Keratinocyte (primary cell): ENCODE data around the gene SSB. TPM values are rescaled to one million over a fixed set of nuclear protein-coding genes. Genes with fewer than 3 reads are reported as not detected.
A peak's percentile ranks its signal among the peaks of the same experiment; 100 is the strongest.

ENCODE experiments used
- DNase-seq: peaks from one replicate; pipeline ENCODE4 v3.0.0-alpha.2; 2011; ENCODE audit warnings: low read depth, missing footprints, low spot score
- FAIRE-seq: peaks from 2 replicates; lab custom pipeline; 2011; peaks lifted over from hg19 to GRCh38; lab: Jason Lieb, UNC
- H2AFZ ChIP-seq: 2 replicates; pipeline ENCODE4 v1.6.0; 2012; ENCODE audit warnings: low read length, control low read depth, inconsistent platforms; ENCODE audit not compliant: control insufficient read depth
- H3K27ac ChIP-seq: 2 replicates; pipeline ENCODE4 v1.5.1; 2011; ENCODE audit warnings: low read length; ENCODE audit not compliant: control insufficient read depth, insufficient read depth
- H3K27me3 ChIP-seq: 3 replicates; pipeline ENCODE4 v1.6.0; 2011; ENCODE audit warnings: low read length; ENCODE audit not compliant: control insufficient read depth, insufficient read depth; ENCODE audit errors: extremely low read depth
- H3K36me3 ChIP-seq, 2 experiments: 2 replicates in 1 of 2; 3 replicates in 1 of 2; pipeline ENCODE4 v1.5.1; 2011; ENCODE audit warnings: low read length in 2 of 2, mild to moderate bottlenecking in 1 of 2; ENCODE audit not compliant: control insufficient read depth in 2 of 2, insufficient read depth in 2 of 2; ENCODE audit errors: extremely low read depth in 1 of 2
- H3K4me1 ChIP-seq: 3 replicates; pipeline ENCODE4 v1.5.1; 2011; ENCODE audit warnings: low read length; ENCODE audit not compliant: control insufficient read depth, insufficient read depth; ENCODE audit errors: extremely low read depth
- H3K4me2 ChIP-seq: 3 replicates; pipeline ENCODE4 v1.6.0; 2011; ENCODE audit warnings: low read depth, low read length; ENCODE audit not compliant: control insufficient read depth, insufficient read depth; ENCODE audit errors: extremely low read depth
- H3K4me3 ChIP-seq, 3 experiments: fragments of 200-600 bp in 1 of 3; sonication (generic) in 1 of 3; 2 replicates in 2 of 3; 3 replicates in 1 of 3; pipeline ENCODE4 v1.5.1; 2011 to 2016; ENCODE audit warnings: low read length in 3 of 3, mild to moderate bottlenecking in 3 of 3, control low read depth in 2 of 3, inconsistent platforms in 1 of 3, low read depth in 1 of 3, mixed read lengths in 1 of 3, mixed run types in 1 of 3, moderate library complexity in 1 of 3; ENCODE audit not compliant: control insufficient read depth in 2 of 3, insufficient read depth in 2 of 3; ENCODE audit errors: extremely low read depth in 1 of 3
- H3K79me2 ChIP-seq: 2 replicates; pipeline ENCODE4 v1.6.0; 2012; ENCODE audit warnings: low read length; ENCODE audit not compliant: control insufficient read depth, insufficient read depth
- H3K9ac ChIP-seq: 3 replicates; pipeline ENCODE4 v1.6.0; 2011; ENCODE audit warnings: low read length; ENCODE audit not compliant: control insufficient read depth, insufficient read depth; ENCODE audit errors: extremely low read depth
- H3K9me1 ChIP-seq: 3 replicates; pipeline ENCODE4 v1.6.0; 2011; ENCODE audit warnings: low read length; ENCODE audit not compliant: control insufficient read depth, insufficient read depth; ENCODE audit errors: extremely low read depth
- H3K9me3 ChIP-seq: 2 replicates; pipeline ENCODE4 v1.5.1; 2012; ENCODE audit warnings: low read depth, low read length; ENCODE audit not compliant: control insufficient read depth
- H4K20me1 ChIP-seq: 3 replicates; pipeline ENCODE4 v1.6.0; 2011; ENCODE audit warnings: low read length; ENCODE audit not compliant: control insufficient read depth, insufficient read depth; ENCODE audit errors: extremely low read depth
- CTCF ChIP-seq, 3 experiments: IDR thresholded peaks in 1 of 3; conservative IDR thresholded peaks in 1 of 3; optimal IDR thresholded peaks in 1 of 3; 2 replicates in 2 of 3; 3 replicates in 1 of 3; pipeline versions ENCODE3 to v1.5.1; 2011; ENCODE audit warnings: low read length in 3 of 3, mild to moderate bottlenecking in 3 of 3, moderate library complexity in 2 of 3, control low read depth in 1 of 3, inconsistent platforms in 1 of 3; ENCODE audit not compliant: insufficient read depth in 2 of 3; ENCODE audit errors: extremely low read depth in 1 of 3
- EZH2 ChIP-seq: IDR thresholded peaks from one replicate; pipeline ENCODE4 v1.6.1; 2012; ENCODE audit warnings: inconsistent platforms, mild to moderate bottlenecking, low read length, moderate library complexity
- dilution Hi-C: fragments of 300-500 bp; cut with MboI; formaldehyde crosslinking; loops from one replicate; pipeline ENCODE4 v1.7.0; 2020; ENCODE audit warnings: low sequenced_read_pairs; ENCODE audit not compliant: extremely low pct_ligation_motif_present
- polyA plus RNA-seq, 5 experiments: library from polyadenylated mRNA; depleted of rRNA in 3 of 5; stranded (reverse) in 3 of 5; stranded (forward) in 1 of 5; unstranded in 1 of 5; fragments of >200 nt; gene quantifications; 1 replicate in 1 of 5; 2 replicates in 3 of 5; 3 replicates in 1 of 5; pipeline versions ENCODE4 v1.2.1 to v1.2.3, GENCODE V29; 2011 to 2012; ENCODE audit warnings: missing spikeins in 2 of 5, low read depth in 1 of 5, low replicate concordance in 1 of 5

SSB gene
- polyA plus RNA-seq, 1 donor (not counting 4 experiments of a cell fraction or from before 2014, with no cell fraction given) = 149 TPM

DNA sequence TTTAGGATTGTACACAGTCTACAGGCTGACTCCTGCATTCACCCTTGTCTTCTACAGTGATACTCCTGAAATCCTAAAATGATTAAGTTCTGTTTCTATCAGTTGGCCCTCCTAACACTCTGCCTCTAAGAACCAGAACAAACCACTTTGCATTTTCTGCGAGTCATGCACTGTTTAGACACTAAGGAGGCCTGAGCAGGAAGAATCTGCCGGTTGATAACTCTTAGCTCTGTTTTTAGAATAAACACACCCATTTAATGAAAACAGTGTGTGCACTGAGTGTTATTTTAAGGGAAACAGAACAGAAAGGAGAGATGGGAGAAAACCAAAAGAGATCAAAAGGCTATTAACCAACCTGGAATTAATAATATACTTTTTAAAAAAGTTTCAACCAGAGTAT, 22.9 kb upstream of the SSB start:
- Histone ChIP-seq H3K4me3 (no peak overlapping the region), H3K9me1 (no peaks in the 10 kb centered on the region), H3K9ac (no peak overlapping the region), H3K4me2 (no peak overlapping the region), H3K27ac (no peak overlapping the region), H3K27me3 (no peaks in the 10 kb centered on the region), H3K9me3 (no peaks in the 10 kb centered on the region), H4K20me1 (no peaks in the 10 kb centered on the region), H3K79me2 (no peaks in the 10 kb centered on the region), H2AFZ (peak overlapping the region; percentile 26), H3K4me1 (no peaks in the 10 kb centered on the region), H3K36me3 (no peaks in the 10 kb centered on the region)
- DNase-seq (no peak), FAIRE-seq (no peak)
- dilution Hi-C loops = no loop called here
- TF ChIP-seq CTCF (optimal IDR thresholded peaks at IDR 0.05 in 1 of 3, IDR thresholded peaks at IDR 0.05 in 1 of 3, conservative IDR thresholded peaks at IDR 0.05 in 1 of 3; ENCODE audit: extremely low read depth in 1 of 3, insufficient read depth in 2 of 3, low read length in 3 of 3) (no peak), EZH2 (no peak)

GRCh38 chr2:169776252-169776761, 22.4 kb upstream of the SSB start:
- dilution Hi-C loops = no loop called here
- H3K9ac ChIP-seq = no peak overlapping the region
- H3K4me1 ChIP-seq = no peaks in the 10 kb centered on the region
- FAIRE-seq (no peak), DNase-seq (no peak)
- TF ChIP-seq CTCF (optimal IDR thresholded peaks at IDR 0.05 in 1 of 3, IDR thresholded peaks at IDR 0.05 in 1 of 3, conservative IDR thresholded peaks at IDR 0.05 in 1 of 3; ENCODE audit: extremely low read depth in 1 of 3, insufficient read depth in 2 of 3, low read length in 3 of 3) = no peak
- no peak for TF ChIP-seq EZH2
- H3K4me3 ChIP-seq = no peak overlapping the region
- H3K79me2 ChIP-seq = no peaks in the 10 kb centered on the region
- no peaks in the 10 kb centered on the region for H3K27me3 ChIP-seq
- no peak overlapping the region for H3K4me2 ChIP-seq
- no peak overlapping the region for H3K27ac ChIP-seq
- no peaks in the 10 kb centered on the region for H3K36me3 ChIP-seq
- no peaks in the 10 kb centered on the region for H3K9me1 ChIP-seq
- no peaks in the 10 kb centered on the region for H3K9me3 ChIP-seq
- H2AFZ ChIP-seq = no peak overlapping the region
- H4K20me1 ChIP-seq = no peaks in the 10 kb centered on the region
